Thymus (tissue), 11 donors: ENCODE results near the gene UROS. TPM values are rescaled to one million over a fixed set of nuclear protein-coding genes. Genes with fewer than 3 reads are reported as not detected.

ENCODE experiments used
- DNase-seq, 9 donors: peaks; one replicate each; pipeline ENCODE4 v3.0.0-alpha.2; 2013; ENCODE audit warnings: low spot score in 9 of 9, low read depth in 6 of 9, missing footprints in 1 of 9
- H3K27ac ChIP-seq, 2 donors: one replicate each; pipeline ENCODE4 v1.5.1; 2013; ENCODE audit warnings: control low read depth in 1 of 2, low read depth in 1 of 2, low read length in 1 of 2, mild to moderate bottlenecking in 1 of 2, moderate library complexity in 1 of 2
- H3K27me3 ChIP-seq, 2 donors: one replicate each; pipeline ENCODE4 v1.5.1; 2013; ENCODE audit warnings: low read length in 1 of 2; ENCODE audit not compliant: control insufficient read depth in 2 of 2, insufficient read depth in 1 of 2
- H3K36me3 ChIP-seq, 2 donors: one replicate each; pipeline ENCODE4 v1.5.1; 2013; ENCODE audit warnings: low read length in 1 of 2, mild to moderate bottlenecking in 1 of 2, moderate library complexity in 1 of 2; ENCODE audit not compliant: control insufficient read depth in 2 of 2, insufficient read depth in 2 of 2
- H3K4me1 ChIP-seq, 2 donors: one replicate each; pipeline ENCODE4 v1.5.1; 2013; ENCODE audit warnings: low read length in 2 of 2; ENCODE audit not compliant: control insufficient read depth in 2 of 2, insufficient read depth in 2 of 2
- H3K4me3 ChIP-seq, 2 donors: one replicate each; pipeline ENCODE4 v1.5.1; 2013; ENCODE audit warnings: low read length in 2 of 2, control low read depth in 1 of 2, mild to moderate bottlenecking in 1 of 2
- H3K9me3 ChIP-seq, 2 donors: one replicate each; pipeline ENCODE4 v1.5.1; 2013; ENCODE audit warnings: low read length in 1 of 2, mild to moderate bottlenecking in 1 of 2; ENCODE audit not compliant: control insufficient read depth in 2 of 2, insufficient read depth in 1 of 2
- WGBS: extraction: QIAGEN DNeasy Blood & Tissue Kit; methylation state at CpG from one replicate; pipeline ENCODE4 v1.1.7; 2013; 5-methylcytosine and 5-hydroxymethylcytosine counted together
- polyA plus RNA-seq: library from polyadenylated mRNA; stranded (reverse); fragments of 200-250 nt; gene quantifications from one replicate; pipeline ENCODE4 v1.2.3, GENCODE V29; 2013
- total RNA-seq: library from RNA; stranded (reverse); fragments of 120-200 nt; gene quantifications from one replicate; pipeline ENCODE4 v1.2.4, GENCODE V29; 2013
- donor health status: healthy.

The UROS gene
- total and polyA plus RNA-seq, 2 donors = 31.0 to 47.6 TPM

DNA sequence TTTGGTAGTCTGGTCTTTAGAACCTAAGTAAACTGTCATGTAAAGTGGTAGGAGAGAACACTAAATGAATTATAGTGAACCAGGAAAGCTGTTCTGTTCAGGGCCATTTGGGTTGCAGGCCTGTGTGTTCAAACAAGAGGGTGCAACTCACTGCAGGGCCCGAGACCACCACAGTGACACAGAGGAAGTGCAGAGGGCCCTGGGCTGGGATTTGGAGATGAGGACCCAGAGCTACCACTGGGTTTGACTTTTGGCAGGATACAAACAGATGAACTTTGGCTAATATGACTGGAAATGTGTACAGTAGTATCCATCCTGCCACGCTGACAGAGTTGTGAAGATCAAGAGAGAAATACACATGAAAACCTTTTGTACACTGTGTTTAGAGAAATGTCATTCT is 57.2 kb downstream of the UROS start:
- WGBS = 96% methylated on average over 2 of the region's 2 CpGs
- H3K4me3 ChIP-seq = no peak overlapping the region
- no peaks in the 10 kb centered on the region for H3K9me3 ChIP-seq
- H3K4me1 ChIP-seq = no peaks in the 10 kb centered on the region
- H3K27ac ChIP-seq = no peak overlapping the region
- no peaks in the 10 kb centered on the region for H3K27me3 ChIP-seq
- peaks cover 27 to 50% of the 10 kb centered on the region in 2 donors for H3K36me3 ChIP-seq
- DNase-seq = no peak

DNA sequence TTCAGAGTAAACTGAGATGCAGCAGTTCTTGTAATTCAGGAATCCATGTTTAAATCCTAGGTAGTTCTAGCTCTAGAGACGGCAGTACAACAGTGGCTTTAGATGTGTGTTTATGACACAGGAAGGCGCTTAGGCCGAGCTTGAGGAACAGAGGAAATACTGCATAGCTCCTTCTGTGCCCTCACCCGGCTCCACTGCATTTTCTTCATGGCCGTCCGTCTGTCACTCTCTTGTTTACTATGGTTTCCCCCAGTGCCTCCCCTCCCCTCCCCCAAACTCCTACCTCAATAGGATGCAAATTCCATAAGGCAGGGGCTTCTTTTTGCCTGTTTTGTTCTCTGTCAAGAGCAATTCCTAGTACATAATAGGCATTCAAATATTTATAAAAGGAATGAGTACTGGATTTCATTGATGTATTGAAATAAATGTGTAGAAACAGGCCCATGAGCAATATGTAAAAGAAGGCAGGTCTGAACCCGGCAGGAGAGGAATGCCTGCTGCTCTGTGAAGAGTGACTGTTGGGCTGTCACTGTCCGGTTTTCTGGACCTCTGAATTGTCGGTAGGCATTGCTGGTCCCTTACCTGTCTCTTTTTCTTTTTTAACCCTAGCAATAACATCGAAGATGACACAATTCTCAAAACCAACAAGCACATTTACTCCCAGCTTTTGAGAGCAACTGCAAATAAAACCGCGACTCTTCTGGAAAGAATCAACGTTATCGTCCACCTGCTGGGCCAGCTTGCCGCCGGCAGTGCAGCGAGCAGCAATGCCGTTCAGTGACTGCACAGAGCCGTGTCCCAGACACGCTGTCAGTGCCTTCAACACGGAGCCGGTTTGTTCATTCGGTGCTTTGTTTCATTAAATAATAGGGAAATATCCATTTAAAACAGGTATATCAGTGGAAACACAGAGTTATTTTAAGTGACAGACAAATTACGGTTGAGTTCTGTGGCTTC is 60.1 kb downstream of the UROS start:
- Histone ChIP-seq H3K27ac (no peak overlapping the region), H3K36me3 (peaks cover 36 to 70% of the 10 kb centered on the region in 2 donors), H3K4me3 (no peak overlapping the region), H3K27me3 (no peaks in the 10 kb centered on the region), H3K9me3 (no peaks in the 10 kb centered on the region), H3K4me1 (no peaks in the 10 kb centered on the region)
- DNase-seq = no peak
- WGBS = 98% methylated on average over 24 of the region's 24 CpGs

DNA sequence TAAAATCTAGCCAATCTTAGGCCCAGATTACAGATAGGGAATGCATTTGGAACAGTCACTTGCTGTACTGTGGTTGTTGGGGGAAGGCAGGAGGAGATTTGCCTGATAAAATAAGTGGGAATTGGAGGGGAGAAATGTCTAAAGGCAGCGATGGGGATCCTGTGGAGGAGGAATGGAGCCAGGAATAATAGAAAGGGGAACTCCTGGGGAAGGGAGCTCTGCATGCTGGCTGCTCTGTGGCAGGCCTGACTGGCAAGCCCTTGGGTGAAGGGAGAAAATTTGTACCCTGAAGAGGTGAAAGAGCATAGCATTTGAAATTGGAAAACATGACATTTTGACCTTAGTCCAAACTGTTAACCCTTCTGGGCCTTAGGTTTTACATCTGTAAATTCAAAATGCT is 61.1 kb downstream of the UROS start:
- no peak for DNase-seq
- H3K9me3 ChIP-seq = no peaks in the 10 kb centered on the region
- H3K27ac ChIP-seq = no peak overlapping the region
- H3K4me1 ChIP-seq = no peaks in the 10 kb centered on the region
- H3K4me3 ChIP-seq = no peak overlapping the region
- 96% methylated on average over 1 of the region's 1 CpG for WGBS
- peaks cover 41 to 75% of the 10 kb centered on the region in 2 donors for H3K36me3 ChIP-seq
- H3K27me3 ChIP-seq = no peaks in the 10 kb centered on the region

DNA sequence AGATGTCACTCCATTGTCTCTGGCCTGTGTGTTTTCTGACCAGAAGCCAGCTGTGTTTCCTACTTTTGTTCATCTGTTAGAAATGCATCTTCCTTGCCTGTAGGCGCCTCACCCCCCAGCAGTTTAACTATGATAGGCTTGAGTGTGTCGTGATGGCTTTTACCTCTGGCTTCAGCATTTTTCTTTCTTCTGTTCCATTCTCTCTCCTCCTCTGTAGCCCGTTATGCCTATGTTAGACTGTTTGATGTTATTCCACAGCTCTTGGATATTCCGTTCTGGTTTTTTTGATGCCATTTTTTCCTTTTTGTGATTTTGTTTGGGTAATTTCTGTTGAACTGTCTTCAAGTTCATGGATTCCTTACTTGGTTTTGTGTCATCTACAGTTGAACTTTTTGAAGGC is 65.3 kb downstream of the UROS start:
- Histone ChIP-seq H3K27me3 (no peaks in the 10 kb centered on the region), H3K27ac (no peak overlapping the region), H3K36me3 (peaks cover 37 to 68% of the 10 kb centered on the region in 2 donors), H3K4me3 (no peak overlapping the region), H3K9me3 (no peaks in the 10 kb centered on the region), H3K4me1 (no peaks in the 10 kb centered on the region)
- DNase-seq = no peak
- WGBS = 95% methylated on average over 4 of the region's 4 CpGs

GRCh38 chr10:125756853-125757487 is 66.1 kb downstream of the UROS start:
- Histone ChIP-seq H3K27me3 (no peaks in the 10 kb centered on the region), H3K9me3 (no peaks in the 10 kb centered on the region), H3K4me3 (no peak overlapping the region), H3K36me3 (peaks cover 39 to 67% of the 10 kb centered on the region in 2 donors), H3K4me1 (no peaks in the 10 kb centered on the region), H3K27ac (no peak overlapping the region)
- no peak for DNase-seq
- 98% methylated on average over 5 of the region's 5 CpGs for WGBS

DNA sequence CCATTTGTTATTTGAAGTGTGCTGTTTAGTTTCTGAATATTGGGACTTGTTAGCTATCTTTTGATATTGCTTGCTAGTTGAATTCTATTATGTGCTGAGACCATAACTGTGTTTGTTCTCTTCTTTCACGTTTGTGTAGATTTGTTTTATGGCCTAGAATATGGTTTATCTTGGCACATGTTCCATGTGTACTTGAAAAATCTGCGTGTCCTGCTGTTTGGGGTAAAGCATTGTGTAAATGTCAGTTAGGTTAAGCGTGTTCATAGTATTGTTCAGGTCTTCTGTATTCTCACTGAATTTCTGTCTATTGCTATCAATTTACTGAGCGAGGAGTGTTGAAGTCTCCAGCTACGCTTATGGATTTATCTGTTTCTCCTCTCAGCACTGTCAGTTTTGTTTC is 66.9 kb downstream of the UROS start:
- no peaks in the 10 kb centered on the region for H3K27me3 ChIP-seq
- 96% methylated on average over 5 of the region's 5 CpGs for WGBS
- H3K9me3 ChIP-seq = no peaks in the 10 kb centered on the region
- no peak for DNase-seq
- no peaks in the 10 kb centered on the region for H3K4me1 ChIP-seq
- H3K4me3 ChIP-seq = no peak overlapping the region
- no peak overlapping the region for H3K27ac ChIP-seq
- peaks cover 45 to 68% of the 10 kb centered on the region in 2 donors for H3K36me3 ChIP-seq

DNA sequence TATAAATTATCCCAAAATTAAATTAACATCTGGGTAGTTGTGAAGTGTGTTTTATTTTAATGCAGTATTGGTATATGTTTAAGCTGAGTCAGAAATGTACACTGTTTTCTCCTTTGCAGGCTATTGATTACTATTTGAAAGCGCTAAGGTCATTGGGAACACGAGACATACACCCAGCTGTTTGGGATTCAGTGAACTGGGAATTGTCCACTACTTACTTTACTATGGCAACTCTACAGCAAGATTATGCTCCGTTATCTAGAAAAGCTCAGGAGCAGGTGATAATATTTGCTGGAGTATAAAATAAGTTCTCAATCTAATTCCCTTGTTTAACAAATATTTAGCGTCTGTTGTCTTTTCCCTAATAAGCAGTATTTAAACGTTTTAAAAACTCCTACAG is 75.6 kb downstream of the UROS start:
- no peak overlapping the region for H3K27ac ChIP-seq
- WGBS = 96% methylated on average over 5 of the region's 5 CpGs
- no peaks in the 10 kb centered on the region for H3K9me3 ChIP-seq
- peaks cover 59 to 84% of the 10 kb centered on the region in 2 donors for H3K36me3 ChIP-seq
- H3K27me3 ChIP-seq = no peaks in the 10 kb centered on the region
- no peak for DNase-seq
- no peak overlapping the region for H3K4me3 ChIP-seq
- no peaks in the 10 kb centered on the region for H3K4me1 ChIP-seq

GRCh38 chr10:125744909-125745308 is 78.1 kb downstream of the UROS start:
- no peak for DNase-seq
- Histone ChIP-seq H3K27me3 (no peaks in the 10 kb centered on the region), H3K4me3 (no peak overlapping the region), H3K36me3 (peaks cover 60 to 82% of the 10 kb centered on the region in 2 donors), H3K27ac (no peak overlapping the region), H3K9me3 (no peaks in the 10 kb centered on the region), H3K4me1 (no peaks in the 10 kb centered on the region)
- 98% methylated on average over 2 of the region's 2 CpGs for WGBS

DNA sequence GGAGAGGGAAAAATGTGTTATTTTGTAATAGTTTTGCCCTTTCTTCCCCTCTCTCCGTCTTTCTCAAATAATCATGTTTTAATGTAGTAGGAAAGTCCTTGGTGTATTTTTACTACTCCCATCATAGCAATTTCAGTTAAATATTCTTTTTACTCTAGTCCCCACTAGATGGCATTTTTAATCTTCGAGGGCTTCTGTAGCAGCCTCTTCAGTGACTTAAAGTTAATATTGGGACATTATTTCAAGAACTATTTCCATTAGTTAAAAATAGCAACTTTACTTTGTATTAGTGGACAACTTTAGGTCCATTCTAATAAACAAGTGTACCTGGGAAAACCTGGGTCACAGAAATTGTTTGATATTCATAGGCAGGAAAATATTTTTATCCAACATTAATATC is 80.6 kb downstream of the UROS start:
- no peak overlapping the region for H3K27ac ChIP-seq
- H3K36me3 ChIP-seq = peaks cover 49 to 84% of the 10 kb centered on the region in 2 donors
- no peaks in the 10 kb centered on the region for H3K9me3 ChIP-seq
- DNase-seq = no peak
- WGBS = 87% methylated on average over 2 of the region's 2 CpGs
- no peaks in the 10 kb centered on the region for H3K27me3 ChIP-seq
- no peak overlapping the region for H3K4me3 ChIP-seq
- H3K4me1 ChIP-seq = no peaks in the 10 kb centered on the region
